Dedifferentiated amniotic fluid mesenchymal stem cell (primary cell): ENCODE data around the gene EML6.

ENCODE experiments used
- DNase-seq: peaks from one replicate; pipeline ENCODE4 v3.0.0-alpha.2; 2016; ENCODE audit errors: extremely low spot score

EML6 gene

DNA sequence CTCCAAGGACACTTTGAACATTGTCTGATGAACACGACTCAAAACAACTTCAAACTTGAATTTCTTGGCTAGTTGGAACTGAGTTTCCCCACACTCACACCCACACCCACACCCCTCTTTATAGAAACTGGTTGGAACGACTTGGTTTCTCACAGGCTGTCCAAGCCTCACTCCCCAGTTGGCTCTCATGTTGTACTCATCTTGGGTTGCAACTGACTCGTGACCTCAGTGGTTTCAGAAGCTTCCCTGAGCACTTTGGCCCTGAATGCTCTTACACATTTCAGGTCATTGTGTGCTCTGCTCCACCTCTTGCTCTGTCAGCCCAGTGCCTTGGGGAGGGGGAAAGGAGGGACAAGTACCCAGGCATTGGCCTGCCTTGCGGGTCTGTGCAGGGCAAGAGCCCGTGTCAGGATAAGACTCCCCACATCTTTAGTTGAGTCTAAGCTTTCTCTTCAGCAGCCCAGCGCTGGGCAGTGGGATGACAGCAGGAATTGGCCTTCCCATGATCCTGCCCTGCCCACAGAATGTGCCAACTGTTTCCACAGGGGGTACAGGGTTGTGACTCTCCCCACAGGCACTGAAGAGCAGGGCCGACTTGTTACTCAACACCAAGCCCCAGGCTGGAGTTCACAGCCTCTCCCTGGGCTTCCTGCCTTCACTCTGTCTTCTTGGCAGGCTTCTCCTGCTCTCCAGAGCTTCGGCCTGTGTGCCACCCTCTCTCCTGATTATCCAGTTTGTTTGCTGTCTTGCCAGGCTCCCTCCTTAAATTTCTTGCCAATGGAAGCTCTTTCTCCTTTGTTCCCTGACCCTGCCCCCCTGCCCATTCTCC lies 222.1 kb downstream of the EML6 start:
- peak; percentile 16 for DNase-seq

DNA sequence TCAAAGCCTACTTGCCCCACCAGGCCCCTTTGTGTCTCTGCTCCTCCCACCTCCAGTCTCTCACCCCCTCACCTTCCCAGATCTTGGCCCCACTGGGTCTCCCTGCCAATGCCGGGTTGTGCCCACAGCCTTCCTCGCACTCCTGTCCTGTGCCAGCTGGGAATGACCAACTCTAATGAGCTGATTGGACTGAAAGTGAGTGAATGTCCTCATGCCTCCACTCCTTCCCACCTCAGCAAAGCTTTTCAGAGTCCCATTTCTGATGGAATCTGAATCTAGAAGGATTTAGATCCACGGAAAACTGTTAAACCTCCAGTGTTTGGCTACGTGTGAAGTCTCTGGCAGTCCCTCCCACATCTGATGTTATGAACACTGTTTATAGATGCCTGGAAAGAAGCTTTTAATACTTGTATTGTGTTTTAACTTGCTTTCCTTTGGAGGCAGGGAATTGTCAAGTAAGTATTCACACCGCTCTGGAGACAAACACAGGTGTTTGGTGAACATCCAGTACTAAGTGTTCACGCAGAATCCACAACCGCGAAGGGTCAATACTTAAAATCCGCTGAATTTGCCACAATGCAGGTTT lies 222.9 kb downstream of the EML6 start:
- DNase-seq = no peak

DNA sequence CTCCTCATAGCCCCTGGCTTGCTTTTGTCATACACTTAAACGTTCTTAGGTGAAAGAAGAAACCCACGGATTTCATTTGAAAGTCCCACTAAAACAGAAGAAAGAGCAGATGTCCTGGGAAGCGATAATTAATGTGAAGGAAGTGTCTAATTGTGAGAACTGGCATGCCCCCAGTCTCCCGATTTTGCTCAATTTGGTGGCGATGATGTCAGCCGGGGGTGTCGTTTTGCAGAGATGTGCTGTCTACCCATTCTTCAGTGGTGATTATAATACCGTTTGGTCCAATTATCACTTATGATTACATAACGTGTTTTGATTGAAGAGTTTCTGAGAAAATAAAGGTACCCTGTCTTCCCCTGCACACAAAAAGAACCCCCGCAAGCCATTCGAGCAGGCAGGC lies 223.7 kb downstream of the EML6 start:
- DNase-seq = no peak

DNA sequence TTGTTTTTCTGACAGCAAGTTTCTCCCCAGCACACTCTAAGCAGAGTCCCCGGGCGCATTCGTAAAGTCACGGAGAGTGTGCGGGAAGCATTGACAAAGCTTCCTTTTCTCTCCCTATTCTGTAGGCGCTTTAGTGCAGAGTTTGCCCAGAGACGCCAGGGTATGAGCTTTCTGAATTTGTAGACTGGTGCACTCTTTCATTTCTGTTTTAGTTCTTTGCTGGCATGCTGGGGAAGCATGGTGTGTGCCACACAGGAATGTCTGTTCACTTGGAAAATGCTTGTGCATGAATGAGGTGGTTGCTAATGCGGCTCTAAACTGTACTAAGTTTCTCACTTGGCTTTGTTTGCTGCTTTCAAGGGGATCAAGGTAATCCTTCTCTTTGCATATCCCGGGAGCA lies 224.2 kb downstream of the EML6 start:
- no peak for DNase-seq

DNA sequence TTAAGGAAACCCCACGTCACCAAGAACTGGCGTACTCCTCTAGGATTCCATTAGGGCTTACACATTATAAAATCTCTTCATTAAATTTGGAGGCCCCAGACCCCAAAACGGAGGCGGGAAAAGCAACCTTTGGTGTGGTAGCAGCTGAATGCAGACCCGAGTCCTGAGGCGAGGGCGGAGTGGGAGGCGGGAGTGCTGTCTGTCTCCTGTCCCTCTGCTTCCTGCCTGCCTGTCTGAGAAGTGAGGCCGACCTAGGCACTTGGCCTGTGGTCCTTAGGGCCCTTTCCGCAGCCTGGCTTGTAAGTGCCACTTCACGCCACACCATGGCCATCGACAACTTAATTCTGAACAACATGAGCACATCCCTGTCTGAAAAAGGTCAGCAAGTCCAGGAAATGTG lies 224.7 kb downstream of the EML6 start:
- no peak for DNase-seq

DNA sequence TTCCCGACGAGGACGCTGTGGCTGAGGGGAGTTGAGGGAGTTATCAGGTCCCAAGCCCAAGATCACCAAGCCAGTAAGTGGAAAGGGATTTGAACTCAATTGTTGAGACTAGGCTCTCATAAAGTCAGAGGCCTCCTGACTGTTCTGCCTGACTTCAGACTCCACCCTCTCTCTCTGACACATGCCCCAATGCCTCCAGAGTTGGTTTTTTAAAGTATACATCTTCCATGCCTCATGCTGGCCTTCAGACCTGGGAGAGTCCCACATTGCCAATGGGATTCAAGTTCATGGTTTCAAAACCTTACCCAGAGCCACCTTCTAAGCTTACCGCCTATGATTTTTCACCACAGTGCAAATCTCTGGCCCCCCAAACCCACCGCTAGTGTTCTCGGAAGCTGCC lies 226.0 kb downstream of the EML6 start:
- no peak for DNase-seq

DNA sequence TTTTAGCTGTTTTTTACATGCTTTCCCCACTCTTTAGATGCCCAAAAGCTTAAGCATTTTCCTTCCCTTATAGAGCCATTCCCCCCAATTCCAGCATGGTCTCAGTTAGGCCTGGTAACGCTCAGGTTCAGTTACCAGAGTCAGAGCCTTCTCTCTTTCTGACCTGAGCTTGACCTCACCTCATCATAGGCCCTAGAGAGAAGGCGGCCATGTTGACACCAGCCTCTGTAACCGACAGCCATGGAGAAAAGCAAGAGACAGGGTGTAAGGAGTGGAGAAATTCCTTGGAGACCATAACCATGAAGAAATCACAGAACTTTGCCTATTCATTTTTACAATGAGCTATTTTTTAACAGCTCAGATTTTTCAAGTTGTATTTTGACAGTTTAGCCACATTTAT lies 227.3 kb downstream of the EML6 start:
- no peak for DNase-seq

DNA sequence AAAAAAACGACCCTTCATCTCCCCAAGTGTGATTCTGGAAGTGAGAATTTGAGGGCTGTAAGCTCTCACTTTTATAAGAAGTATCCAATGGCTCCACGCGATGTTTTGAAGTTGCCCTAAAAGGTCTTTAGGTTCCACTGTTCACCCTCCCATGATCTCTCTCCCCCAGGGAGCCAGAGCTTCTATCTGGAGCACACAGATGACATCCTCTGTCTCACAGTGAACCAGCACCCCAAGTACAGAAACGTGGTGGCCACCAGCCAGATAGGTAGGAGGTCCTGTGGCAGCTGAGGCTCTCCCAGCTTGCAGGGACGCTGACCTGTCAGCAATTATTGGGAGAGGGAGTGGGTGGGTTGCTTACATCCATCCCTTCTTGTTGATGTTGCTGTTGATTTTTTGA lies 229.0 kb downstream of the EML6 start:
- DNase-seq = no peak

DNA sequence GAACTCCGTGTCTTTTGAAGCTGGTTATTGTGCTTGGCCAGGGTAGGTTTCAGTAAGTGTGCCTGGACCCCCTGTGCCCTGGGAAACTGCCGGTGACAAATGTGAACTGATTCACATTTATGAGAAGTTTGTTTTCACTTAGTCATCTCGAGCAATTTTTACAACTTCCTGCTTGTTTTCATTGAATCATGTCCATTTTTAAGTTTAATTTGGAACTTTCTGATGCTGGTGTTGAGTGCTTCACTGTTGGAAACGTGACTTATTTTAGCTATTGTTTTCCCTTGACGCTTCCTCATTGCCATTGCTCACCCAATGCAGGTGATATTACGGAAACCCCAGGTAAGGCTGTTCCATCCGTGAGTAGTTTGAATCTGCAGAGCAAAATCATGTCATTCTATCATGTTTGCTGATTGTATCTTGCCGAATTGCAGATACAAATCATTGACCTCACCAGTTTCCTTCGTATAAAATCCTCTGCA lies 229.6 kb downstream of the EML6 start:
- DNase-seq = no peak

DNA sequence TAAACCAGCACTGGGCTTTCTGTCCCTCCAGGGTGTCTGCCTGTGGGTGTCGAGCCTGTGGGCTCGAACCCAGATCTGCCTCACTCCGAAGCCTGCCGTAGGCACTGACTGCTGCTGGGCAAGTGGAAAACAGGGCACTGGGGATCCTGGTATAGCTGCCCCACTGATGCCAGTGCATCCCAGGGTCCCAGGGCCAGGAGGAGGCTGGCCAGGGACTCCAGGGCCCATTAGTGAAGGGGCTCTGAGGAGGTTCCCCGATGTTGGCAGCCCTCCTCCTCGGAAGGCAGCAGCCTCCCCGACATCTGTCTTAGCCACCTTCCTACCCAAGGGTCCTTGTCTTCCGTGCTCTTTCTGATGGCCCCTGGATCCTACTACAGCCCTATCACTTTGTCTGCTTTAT lies 230.7 kb downstream of the EML6 start:
- no peak for DNase-seq

DNA sequence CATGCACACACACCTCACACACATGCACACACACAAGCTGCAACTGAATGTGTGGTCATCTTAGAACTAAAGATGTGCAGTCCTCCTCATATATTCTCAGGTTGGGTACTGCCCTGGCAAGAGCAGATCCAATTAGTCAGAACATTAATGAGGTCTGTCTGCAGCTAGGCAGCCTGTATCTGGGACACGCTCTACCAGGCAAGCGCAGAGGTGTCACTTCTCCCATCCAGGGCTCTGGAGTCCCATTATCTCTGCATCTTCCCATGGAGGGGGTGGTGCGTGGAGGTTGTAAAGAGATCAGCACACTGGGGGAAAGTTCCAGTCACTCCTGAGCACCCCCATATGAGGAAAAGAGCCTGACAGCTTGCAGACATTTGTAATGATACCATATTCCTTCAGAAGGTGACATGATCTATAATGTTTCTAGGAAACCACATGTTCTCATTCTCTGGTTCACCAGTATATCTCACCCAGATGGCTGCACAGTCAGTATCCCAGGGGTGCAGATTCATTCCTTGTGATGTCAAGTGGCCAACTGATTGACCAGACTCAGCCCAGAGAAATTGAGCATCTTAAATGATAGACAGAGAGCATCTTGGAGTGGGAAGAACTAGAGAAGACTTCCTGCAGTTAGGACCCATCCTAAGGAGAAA lies 231.4 kb downstream of the EML6 start:
- no peak for DNase-seq

DNA sequence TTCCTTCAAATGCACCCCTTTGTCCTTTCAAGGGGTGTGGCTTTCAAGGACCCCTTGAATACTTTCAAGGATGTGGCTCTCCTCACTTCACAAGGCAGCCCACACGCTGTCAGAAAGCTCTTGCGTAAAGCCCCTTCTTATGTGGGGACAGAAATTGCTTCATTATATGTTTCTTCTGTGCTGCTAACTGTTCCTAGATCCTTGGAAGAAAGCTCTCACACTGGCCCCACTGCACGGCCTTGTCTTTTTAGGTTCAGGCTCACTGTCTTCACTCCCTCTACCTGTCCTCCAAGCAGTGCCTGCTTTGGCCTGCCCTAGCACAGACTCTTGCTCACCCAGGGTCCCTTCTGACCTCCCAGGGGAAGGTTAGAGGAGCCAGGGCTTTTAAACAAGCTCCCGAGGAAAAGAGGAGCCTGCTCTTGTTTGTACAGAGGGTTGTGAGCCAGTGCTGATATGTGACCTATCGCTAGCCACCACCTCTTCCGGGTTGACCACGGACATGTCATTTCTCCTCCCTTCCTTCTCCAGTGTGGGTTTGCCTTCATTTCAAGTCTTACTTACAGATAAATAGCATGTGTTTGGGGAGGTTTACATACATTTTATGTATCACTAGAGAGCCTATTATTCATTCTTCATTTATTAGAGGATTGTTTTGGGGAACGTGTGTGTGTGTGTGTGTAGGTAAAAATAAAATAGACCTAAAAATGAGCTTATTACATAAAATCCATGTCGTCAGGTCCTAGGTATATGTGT lies 232.1 kb downstream of the EML6 start:
- DNase-seq = no peak

DNA sequence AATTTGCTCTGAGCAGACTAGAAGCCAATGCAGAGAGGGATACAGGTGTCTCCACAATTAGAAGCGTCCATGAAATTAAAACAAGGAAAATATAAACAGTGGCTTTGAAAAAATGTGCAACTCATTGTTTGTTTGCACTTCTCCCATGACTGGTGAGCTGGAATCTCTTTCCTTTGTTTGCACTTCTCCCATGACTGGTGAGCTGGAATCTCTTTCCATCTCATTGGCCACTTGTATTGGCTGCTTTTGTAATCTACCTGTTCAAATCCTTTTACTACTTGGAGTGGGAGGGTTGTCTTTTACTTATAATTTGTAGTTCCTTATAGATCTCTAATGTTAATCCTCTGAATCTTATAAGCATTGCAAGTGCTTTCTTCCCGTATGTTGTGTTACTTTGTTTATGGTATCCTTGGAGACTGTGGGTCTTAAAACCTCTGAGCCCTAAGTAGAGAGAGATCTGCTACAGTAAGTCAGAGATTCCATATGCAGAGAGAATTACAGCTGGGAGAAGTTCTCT lies 232.7 kb downstream of the EML6 start:
- DNase-seq = no peak

DNA sequence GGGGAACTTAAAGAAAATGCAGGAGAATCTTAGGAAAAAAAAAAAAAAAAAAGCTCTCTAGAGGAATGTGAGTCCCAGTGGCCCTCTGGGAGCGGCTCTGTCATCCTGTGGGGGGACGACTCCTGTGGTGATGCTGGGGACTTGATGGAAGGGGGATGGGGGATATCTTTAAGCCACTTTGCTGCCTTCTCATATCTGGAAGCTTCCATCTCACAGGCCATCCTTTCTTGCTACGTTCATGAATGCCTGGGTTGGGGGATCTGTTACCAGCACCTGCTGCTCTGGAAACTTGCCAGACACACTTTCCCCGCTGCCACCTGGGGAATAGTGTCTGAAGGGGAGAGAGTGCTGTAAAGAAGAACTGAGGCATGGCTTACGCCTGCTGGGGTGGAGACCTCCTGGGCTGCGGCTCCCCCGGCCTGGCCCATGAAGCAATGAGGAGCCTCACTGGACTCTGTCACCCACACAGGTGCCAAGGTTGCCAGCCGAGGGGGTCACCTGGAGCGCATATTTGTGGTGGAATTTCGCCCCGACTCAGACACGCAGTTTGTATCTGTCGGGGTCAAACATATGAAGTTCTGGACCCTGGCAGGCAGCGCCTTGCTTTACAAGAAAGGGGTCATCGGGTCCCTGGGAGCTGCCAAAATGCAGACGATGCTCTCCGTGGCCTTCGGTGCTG lies 234.0 kb downstream of the EML6 start:
- no peak for DNase-seq

DNA sequence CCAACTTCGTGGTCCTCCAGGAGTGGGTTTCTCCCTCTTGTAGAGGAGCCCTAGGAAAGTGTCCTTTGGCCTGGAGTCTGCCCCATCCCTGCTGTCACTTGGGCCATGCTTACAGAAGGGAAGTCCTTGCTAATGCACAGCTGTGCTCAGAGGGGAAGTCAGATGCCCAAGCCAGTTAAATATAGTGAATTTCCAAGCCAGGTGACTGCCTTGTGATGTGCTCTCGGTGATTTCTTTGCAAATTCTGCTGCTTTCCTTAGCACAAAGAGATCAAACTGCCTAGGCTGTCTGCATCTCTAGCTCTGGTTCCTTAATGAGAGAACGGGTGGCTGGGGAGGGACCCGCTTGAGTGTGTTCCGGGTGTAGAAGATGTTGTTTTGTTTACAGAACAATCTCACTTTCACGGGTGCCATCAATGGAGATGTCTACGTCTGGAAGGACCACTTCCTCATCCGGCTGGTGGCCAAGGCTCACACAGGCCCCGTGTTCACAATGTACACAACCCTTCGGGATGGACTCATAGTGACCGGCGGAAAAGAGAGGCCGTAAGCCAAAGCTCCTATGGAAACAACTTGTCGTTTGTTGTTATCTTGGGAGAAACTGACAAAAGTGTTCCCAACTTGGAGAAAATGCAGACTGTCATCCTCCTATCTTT lies 235.4 kb downstream of the EML6 start:
- no peak for DNase-seq

DNA sequence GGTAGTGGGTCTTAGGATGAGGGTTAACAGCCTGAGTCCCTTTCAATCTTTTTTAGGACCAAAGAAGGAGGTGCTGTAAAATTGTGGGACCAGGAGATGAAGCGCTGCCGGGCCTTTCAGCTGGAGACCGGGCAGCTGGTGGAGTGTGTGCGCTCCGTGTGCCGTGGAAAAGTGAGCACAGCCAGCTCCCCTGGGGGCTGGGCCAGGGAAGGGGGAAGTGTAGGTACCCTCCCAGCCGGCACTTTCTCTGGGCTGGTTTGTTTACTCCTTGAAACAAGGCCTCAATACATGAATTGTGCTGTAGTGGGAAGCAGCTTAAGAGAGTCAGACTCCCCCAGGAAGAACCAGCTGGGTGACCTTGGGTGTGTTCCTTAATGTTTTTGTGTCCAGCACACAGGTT lies 236.7 kb downstream of the EML6 start:
- no peak for DNase-seq

DNA sequence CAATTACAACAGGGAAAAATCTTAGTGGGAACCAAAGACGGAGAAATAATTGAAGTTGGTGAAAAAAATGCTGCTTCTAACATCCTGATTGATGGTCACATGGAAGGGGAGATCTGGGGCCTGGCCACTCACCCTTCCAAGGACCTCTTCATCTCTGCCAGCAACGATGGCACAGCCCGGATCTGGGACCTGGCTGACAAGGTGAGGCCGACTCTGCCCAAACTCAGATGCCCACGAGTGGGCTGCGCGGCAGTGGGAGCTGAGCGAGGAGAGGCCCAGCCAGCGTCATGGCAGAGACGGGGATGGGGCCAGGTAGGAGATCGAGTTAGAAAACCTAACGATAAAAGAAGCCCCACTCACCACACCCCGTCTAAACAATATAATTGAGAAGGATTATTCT lies 239.0 kb downstream of the EML6 start:
- DNase-seq = no peak

DNA sequence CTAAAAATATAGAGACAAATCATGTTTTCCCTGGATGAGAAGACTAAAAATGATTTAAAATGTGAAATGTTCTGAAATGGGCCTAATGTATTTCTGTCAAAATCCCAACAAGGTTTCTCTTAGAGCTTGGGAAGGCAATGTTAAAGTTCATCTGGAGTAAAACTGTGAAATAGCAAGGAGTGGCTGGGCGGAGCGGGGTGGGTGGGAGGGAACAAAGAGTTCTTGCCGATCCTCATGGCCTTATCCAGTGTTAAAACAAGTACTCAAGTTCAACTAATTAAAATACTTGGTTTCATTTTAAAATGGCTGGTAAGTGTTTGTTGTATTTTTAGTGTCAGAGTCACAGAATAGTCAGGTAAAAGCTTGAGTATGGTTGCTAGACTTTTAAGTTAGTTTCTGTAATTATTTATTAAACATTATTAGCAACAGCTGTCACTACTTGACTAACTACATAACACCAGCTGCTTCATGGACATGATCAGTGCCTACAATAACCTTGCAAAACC lies 239.5 kb downstream of the EML6 start:
- no peak for DNase-seq

DNA sequence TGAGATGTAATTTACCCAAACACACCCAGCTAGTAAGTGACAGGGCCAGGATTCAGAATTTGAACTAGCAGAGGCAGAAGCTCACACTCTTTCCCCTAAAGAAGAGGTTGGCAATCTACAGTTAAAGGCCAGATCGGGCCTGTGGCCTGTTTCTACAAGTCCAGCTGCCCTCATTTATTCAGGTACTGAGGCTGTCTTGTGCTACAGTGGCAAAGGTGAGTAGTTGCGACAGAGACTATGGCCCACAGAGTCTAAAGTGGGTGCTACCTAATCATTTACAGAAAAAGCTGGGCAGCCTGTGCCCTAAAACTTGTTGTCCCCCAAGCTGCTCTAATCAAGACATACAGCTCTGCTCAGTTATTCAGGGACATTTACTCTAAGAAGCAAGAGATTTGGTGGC lies 240.0 kb downstream of the EML6 start:
- DNase-seq = no peak

DNA sequence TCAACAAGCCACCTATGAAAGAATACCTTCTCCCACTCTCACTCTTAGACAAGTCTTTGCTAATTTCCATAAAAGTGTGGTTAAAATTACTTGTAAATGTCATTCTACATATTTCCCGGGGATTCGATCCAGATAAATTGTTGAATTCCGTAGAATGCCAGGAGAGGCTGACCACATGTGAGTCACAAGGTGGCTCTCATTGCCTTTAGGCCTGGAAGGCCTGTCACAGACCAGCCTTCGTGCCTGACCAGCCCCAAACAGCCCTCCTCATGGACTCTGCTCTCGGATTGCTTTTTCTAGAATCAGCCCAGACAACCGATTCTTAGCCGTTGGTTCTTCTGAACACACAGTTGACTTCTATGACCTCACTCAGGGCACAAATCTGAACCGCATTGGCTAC lies 240.8 kb downstream of the EML6 start:
- DNase-seq = no peak

DNA sequence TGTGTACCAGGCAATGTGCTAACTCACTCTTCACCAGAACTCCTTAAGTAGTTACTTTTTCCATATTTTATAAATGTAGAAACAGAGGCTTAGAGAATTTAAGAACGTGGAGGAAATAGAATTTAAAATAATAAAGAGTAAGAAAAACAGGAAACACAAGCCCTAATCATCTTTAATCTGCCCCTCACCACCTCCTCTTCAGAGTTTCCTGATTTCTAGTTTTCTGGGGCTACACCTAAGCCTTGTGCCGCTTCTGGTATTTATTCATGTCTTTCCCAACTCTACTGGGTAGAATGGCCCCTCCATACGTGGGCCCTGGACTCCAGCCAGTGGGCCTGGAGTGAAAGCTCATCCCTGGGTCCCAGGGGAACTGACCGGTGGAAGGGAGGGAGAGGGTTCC lies 241.4 kb downstream of the EML6 start:
- no peak for DNase-seq
